GM13976 (cell line): ENCODE data around the gene HARS1.
"Not testable (repeated sequence)": the region's sequence is repeated elsewhere in the genome, so short reads cannot be mapped to it uniquely, and the experiment has no call there.

ENCODE experiments used
- DNase-seq: peaks from one replicate; pipeline ENCODE4 v3.0.0; 2012; ENCODE audit warnings: low spot score
- CTCF ChIP-seq: IDR thresholded peaks from 2 replicates; pipeline ENCODE4 v1.5.1; 2012; ENCODE audit warnings: borderline replicate concordance, mild to moderate bottlenecking; ENCODE audit not compliant: insufficient read depth; ENCODE audit errors: extremely low read depth, missing control alignments, control extremely low read depth
- in situ Hi-C: fragments of 300-500 bp; cut with MboI; formaldehyde crosslinking; loops from one replicate; pipeline ENCODE4 v1.12.0; 2022; ENCODE audit warnings: low sequenced_read_pairs, mixed read lengths, inconsistent platforms; ENCODE audit not compliant: unreplicated experiment

The HARS1 gene

GRCh38 chr5:140718266-140718592 lies 27.1 kb upstream of the HARS1 start:
- in situ Hi-C loops = loop anchor here (10.0 to 25.0 kb wide), 2 partner anchors 353 to 481 kb away; partner anchors contain the start of gene SLC4A9
- TF ChIP-seq CTCF = no peak
- no peak for DNase-seq

DNA sequence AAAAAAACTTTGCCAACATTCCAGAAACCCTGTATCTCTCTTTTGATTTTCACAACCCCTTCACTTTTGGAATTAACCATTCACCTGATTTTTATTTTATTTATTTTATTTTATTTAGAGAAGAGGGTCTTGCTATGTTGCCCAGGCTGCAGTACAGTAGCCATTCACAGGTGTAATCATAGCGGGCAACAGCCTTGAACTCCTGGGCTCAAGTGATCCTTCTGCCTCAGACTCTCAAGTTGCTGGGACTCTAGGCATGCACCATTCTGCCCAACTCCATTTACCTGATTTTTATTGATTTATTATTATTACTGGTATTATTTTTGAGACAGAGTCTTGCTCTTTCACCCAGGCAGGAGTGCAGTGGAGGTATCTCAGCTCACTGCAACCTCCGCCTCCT lies 25.1 kb upstream of the HARS1 start:
- in situ Hi-C loops = loop anchor here (10.0 to 25.0 kb wide), 2 partner anchors 351 to 479 kb away; partner anchors contain the start of gene SLC4A9
- not testable (repeated sequence) for DNase-seq

- no peak for DNase-seq
- in situ Hi-C loops = loop anchor here (10.0 to 25.0 kb wide), 2 partner anchors 349 to 476 kb away; partner anchors contain the start of gene SLC4A9
- no peak for TF ChIP-seq CTCF
These were observed 22.5 kb upstream of the HARS1 start for GRCh38 chr5:140713562-140714094.

- DNase-seq = no peak
- in situ Hi-C loops = loop anchor here (10.0 to 25.0 kb wide), 2 partner anchors 347 to 474 kb away; partner anchors contain the start of gene SLC4A9
- TF ChIP-seq CTCF = no peak
These were observed 20.6 kb upstream of the HARS1 start for GRCh38 chr5:140711794-140712193.

GRCh38 chr5:140710899-140711552 lies 19.9 kb upstream of the HARS1 start:
- in situ Hi-C loops = loop anchor here (10.0 to 25.0 kb wide), 2 partner anchors 346 to 474 kb away; partner anchors contain the start of gene SLC4A9
- DNase-seq = peak; percentile 83
- TF ChIP-seq CTCF = no peak

DNA sequence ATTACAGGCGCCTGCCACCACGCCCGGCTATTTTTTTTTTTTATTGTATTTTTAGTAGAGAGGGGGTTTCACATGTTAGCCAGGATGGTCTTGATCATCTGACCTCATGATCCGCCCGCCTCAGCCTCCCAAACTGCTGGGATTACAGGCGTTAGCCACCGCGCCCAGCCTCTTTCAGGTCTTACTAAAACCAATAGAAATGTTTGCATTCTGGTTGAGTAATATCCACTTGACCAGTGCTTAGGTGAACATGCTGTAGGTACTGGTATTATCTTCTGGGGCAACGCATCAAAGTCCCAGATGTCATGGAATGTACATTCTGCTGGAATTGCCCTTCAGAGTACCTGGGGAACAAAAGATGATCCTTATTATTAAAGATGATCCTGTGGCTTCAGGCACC lies 17.6 kb upstream of the HARS1 start:
- in situ Hi-C loops = loop anchor here (25.0 kb wide), 1 partner anchor 471 kb away; no protein-coding TSS in a partner anchor

DNA sequence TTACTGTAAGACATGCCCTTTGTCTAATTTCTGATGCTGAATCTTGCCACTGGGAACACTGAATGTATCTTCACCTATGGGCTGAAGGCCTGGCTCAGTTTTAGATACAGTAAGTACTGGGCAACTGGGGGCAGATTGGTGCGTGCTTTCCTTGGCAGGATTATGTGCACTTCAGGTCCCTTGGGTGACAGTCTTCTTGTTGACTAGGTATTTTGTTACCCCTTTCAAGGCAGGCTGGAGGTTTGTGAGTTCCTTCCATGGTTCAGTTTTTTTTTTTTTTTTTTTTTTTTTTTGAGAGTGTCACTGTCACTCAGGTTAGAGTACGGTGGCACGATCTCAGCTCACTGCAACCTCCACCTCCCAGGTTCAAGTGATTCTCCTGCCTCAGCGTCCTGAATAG lies 16.6 kb upstream of the HARS1 start:
- no peak for DNase-seq
- in situ Hi-C loops = loop anchor here (25.0 kb wide), 1 partner anchor 471 kb away; no protein-coding TSS in a partner anchor
- TF ChIP-seq CTCF = no peak

More for the DNA sequence above, 17.6 kb upstream of the HARS1 start:
- DNase-seq = not testable (repeated sequence)
